Limb (tissue), 2 donors: ENCODE data around the gene RPEL1.
"Not testable (repeated sequence)": the region's sequence is repeated elsewhere in the genome, so short reads cannot be mapped to it uniquely, and the experiment has no call there.

Source experiments
- DNase-seq, 2 donors: peaks; one replicate each; pipeline ENCODE4 v3.0.0-alpha.2; 2016; ENCODE audit errors: extremely low spot score in 2 of 2

RPEL1 gene

GRCh38 chr10:103232772-103233488, 12.8 kb upstream of the RPEL1 start:
- no peak for DNase-seq

- no peak for DNase-seq
Measured at GRCh38 chr10:103235775-103236174, 9.9 kb upstream of the RPEL1 start.

DNA sequence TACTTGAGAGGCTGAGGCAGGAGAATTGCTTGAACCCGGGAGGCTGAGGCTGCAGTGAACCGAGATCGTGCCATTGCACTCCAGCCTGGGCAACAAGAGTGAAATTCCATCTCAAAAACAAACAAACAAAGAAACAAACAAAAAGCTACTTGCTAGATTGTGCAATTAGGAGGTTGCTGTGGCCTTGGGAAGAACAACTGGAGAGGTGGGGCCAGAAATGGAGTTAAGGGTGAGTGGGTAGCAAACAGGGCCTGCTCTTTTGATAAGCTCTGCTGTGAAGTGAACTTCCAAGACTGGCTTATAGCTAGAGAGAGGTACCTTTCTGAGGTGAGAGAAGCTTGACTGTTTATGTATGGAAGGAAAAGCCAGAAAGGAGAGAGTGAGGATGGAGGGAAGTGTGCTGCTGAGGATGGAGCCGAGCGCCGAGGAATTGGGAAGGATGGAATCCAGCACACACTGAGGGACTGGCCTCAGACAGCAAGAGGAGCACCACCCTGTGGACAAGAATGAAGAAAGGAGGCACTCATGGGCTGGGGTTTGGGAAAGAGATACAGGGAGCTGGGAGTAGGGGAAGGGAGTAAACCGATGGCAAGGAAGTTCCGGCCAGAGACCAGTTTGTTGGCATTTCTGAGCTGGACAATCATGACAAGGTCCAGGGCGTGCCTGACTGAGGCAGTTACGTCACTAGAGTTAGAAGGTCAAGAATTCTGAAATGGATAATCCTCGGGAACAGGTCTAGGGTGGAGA, 7.0 kb upstream of the RPEL1 start:
- DNase-seq: peak in 1 of 2 donors; percentile 26

DNA sequence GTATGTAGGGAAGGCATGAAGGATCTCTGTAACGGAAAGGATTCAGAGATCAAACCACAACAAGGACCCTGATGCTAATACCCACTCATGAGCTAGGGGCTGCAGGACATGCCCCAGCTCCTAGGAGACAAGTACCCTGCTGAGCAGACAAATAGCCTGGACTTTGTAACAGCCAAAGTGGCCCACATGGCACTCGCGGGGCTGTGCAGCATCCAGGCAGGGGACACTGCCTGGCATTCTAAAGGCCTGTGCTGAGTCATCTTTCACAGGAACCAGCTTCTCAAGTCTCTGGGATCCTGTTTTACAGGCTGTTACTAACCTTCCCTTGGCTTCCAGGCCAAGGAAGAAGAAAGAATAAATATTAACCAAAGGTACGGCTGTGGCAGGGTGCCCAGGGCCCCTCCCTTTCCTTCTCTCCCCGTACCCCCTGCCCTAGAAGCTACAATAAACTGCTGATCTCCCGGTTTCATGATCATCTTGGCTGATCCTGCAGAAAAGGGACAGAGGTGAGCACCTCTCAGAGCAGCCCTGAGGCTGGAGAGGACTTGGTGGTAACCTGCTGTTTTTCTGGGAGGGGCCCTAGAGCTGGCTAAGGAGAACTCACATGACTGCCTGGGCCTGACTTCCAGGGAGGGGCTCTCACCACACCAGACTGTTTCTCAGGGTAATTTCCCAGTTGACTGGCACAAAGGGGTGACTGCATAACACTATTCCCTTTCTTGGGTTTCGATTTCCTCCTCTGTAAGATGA, 4.2 kb upstream of the RPEL1 start:
- DNase-seq: no peak

DNA sequence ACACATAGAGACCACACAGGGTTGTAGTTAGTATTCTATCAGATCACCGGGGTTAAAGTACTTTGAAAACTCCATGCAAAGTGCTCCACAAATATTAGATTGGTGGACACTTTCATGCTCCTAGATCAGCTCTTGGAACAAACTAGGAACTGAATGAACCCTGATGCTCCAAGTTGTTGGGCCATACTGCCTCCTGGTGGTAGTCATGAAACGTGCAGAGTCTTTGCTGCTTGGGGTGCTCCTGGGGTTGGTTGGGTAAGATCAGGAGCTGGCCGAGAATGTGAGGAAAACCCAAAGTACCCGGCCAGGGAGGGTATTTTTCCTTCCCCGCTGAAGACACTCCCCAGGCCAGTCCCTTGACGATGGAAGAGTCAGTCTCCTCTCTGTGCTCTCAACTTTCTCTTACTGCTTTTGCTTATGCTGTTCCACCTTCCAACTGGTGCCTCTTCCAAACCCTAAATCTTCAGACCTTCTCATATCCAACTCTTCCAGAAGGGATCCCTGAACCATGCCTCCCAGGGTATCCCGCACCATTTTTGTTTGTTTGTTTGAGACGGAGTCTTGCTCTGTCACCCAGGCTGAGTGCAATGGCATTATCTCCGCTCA, 918 bp upstream of the RPEL1 start:
- peak; percentile 64 to 72 for DNase-seq

DNA sequence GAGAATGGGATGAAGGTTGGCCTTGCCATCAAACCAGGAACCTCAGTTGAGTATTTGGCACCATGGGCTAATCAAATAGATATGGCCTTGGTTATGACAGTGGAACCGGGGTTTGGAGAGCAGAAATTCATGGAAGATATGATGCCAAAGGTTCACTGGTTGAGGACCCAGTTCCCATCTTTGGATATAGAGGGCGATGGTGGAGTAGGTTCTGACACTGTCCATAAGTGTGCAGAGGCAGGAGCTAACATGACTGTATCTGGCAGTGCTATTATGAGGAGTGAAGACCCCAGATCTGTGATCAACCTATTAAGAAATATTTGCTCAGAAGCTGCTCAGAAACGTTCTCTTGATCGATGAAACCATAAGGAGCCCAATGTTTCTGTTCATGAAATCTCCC, 637 bp downstream of the RPEL1 start:
- no peak for DNase-seq

- no peak for DNase-seq
Measured at GRCh38 chr10:103254113-103254512, 8.4 kb downstream of the RPEL1 start.

GRCh38 chr10:103254538-103255325, 9.0 kb downstream of the RPEL1 start:
- DNase-seq: no peak

DNA sequence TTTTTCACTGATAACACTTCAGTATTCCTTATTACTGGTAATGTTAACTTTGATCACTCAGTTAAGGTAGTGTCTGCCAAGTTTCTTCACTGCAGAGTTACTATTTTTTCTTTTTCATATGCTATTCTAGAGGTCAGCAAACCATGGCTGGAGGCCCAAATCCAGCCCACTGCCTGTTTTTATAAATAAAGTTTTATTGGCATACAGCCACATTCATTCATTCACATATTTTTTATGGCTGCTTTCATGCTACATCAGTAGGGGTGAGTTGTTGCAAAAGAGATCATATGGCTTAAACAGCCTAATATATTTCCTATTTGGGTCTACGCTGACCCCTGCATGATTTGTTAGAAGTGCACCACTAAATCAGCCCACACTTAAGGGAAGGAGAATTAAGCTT, 10.9 kb downstream of the RPEL1 start:
- DNase-seq: no peak

- DNase-seq: no peak
Measured at GRCh38 chr10:103257812-103258211, 12.1 kb downstream of the RPEL1 start.

GRCh38 chr10:103258928-103259327, 13.2 kb downstream of the RPEL1 start:
- not testable (repeated sequence) for DNase-seq

DNA sequence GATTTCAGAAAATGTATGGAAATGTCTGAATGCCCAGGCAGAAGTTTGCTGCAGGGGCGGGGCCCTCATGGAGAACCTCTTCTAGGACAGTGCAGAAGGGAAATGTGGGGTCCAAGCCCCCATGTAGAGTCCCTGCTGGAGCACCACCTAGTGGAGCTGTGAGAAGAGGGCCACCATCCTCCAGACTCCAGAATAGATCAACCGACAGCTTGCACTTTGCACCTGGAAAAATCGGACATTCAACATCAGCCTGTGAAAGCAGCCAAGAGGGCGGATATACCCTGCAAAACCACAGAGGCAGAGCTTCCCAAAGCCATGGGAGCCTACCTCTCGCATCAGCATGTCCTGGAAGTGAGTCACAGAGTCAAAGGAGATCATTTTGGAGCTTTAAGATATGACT, 14.3 kb downstream of the RPEL1 start:
- DNase-seq: no peak

DNA sequence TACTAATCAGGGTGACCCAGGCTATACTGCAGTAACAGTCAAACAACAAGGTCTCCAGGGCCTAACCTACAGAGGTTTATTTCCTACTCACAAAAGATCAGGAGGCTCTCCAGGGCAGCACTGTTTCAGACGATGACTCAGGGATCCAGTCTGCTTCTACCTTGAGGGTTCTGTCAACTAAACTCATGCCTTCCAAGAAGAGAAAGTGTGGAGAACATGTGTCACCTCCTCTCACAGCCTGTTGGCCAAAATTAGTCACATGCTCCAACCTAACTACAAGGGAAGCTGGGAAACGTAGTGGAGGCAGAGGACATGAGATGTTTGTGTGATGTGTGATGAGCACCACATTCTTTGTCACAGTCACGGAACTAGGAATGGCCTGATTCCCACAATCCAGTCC, 16.5 kb downstream of the RPEL1 start:
- no peak for DNase-seq

GRCh38 chr10:103265717-103266329, 20.1 kb downstream of the RPEL1 start:
- peak; percentile 54 to 81 for DNase-seq

DNA sequence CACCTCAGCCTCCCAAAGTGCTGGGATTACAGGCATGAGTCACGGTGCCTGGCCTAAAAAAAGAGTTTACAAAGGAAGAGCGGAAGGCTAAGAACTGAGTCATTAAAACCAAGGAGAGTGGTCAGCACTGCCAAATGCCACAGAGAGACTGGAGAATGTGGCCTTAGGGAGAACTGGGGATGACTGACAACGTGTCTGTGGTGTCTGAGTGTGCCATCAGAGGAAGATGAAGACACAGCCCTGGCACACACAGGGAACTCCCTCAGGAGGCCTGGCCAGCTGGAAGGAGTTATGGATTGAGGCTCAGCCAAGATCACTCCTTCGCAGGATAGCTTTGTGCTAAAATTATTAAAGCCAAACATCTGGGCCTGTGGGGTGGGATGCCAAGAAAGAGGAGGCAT, 27.4 kb downstream of the RPEL1 start:
- DNase-seq: peak; percentile 3 to 34

- peak in 1 of 2 donors; percentile 30 for DNase-seq
Measured at GRCh38 chr10:103276251-103276895, 30.7 kb downstream of the RPEL1 start.

DNA sequence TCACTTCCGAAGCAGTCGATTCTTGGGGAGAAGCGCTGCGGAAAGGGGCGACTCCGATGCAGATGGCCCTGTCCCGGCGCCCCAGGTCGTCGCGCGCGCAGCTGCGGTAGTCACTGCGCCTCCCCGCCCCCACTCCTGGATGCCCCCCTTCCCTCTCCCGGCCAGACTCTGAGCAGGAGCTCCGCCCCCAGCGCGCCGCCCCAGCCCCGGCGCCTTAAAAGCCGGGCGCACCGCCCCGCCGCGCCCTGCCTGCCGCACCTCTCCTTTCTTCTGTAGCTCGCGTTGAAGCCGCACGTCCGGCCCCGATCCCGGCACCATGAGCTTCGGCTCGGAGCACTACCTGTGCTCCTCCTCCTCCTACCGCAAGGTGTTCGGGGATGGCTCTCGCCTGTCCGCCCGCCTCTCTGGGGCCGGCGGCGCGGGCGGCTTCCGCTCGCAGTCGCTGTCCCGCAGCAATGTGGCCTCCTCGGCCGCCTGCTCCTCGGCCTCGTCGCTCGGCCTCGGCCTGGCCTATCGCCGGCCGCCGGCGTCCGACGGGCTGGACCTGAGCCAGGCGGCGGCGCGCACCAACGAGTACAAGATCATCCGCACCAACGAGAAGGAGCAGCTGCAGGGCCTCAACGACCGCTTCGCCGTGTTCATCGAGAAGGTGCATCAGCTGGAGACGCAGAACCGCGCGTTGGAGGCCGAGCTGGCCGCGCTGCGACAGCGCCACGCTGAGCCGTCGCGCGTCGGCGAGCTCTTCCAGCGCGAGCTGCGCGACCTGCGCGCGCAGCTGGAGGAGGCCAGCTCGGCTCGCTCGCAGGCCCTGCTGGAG, 31.4 kb downstream of the RPEL1 start, which contains the start of gene INA:
Gene INA (plus strand): TSS at position 243 of the 817 bp plus-strand sequence. CDS start 74 bp downstream, at position 317.
- peak; percentile 8 to 84 for DNase-seq

GRCh38 chr10:103277713-103278536, 32.2 kb downstream of the RPEL1 start:
- DNase-seq: peak in 1 of 2 donors; percentile 34
